T-cell (primary cell): Measurements from ENCODE around the gene ST6GALNAC3. TPM values are rescaled to one million over a fixed set of nuclear protein-coding genes. Genes with fewer than 3 reads are reported as not detected.

Experiments
- ATAC-seq, 4 experiments: fragments of 200-7000 bp in 3 of 4; fragments of 150-1000 bp in 1 of 4; cut with Tn5 transposase; replicated peaks in 1 of 4; 1 replicate in 3 of 4; 2 replicates in 1 of 4; pipeline ENCODE4 v1.10.0; 2021; ENCODE audit warnings: moderate library complexity in 3 of 4, mild to moderate bottlenecking in 2 of 4, moderate number of reproducible peaks in 1 of 4
- CTCF ChIA-PET, 2 donors: fragments of 300-600 bp; sonication (Branson Sonifier 250); formaldehyde crosslinking; loops; one replicate each; lab custom pipeline; 2022; ENCODE audit warnings: antibody characterized with exemption in 2 of 2; lab: Charles Lee
- POLR2A ChIA-PET, 2 donors: fragments of 300-600 bp; sonication (Branson Sonifier 250); formaldehyde crosslinking; loops; one replicate each; lab custom pipeline; 2022; ENCODE audit warnings: antibody characterized with exemption in 2 of 2; lab: Charles Lee
- DNase-seq, 35 experiments: peaks; one replicate each; pipeline versions ENCODE4 v3.0.0 to v3.0.0-alpha.2; 2013 to 2023
- H3K27ac ChIP-seq: one replicate; pipeline ENCODE4 v1.5.1; 2013; ENCODE audit warnings: low read length
- H3K27me3 ChIP-seq, 2 experiments: replicated peaks in 1 of 2; 1 replicate in 1 of 2; 2 replicates in 1 of 2; pipeline versions ENCODE4 v1.6.1 to v1.7.0; 2013; ENCODE audit warnings: low read length in 1 of 2, mixed read lengths in 1 of 2; ENCODE audit not compliant: control insufficient read depth in 2 of 2, insufficient read depth in 2 of 2; ENCODE audit errors: extremely low read depth in 1 of 2
- H3K36me3 ChIP-seq, 2 donors: 1 replicate in 1 of 2; 2 replicates in 1 of 2; pipeline versions ENCODE4 v1.6.1 to v1.7.0; 2013; ENCODE audit warnings: low read length in 1 of 2; ENCODE audit not compliant: control insufficient read depth in 2 of 2, insufficient read depth in 1 of 2; ENCODE audit errors: extremely low read depth in 1 of 2
- H3K4me1 ChIP-seq, 2 experiments: 1 replicate in 1 of 2; 2 replicates in 1 of 2; pipeline versions ENCODE4 v1.6.1 to v1.7.0; 2013; ENCODE audit warnings: low read length in 2 of 2, mixed read lengths in 1 of 2; ENCODE audit not compliant: insufficient read depth in 2 of 2, control insufficient read depth in 1 of 2; ENCODE audit errors: extremely low read depth in 1 of 2
- H3K4me3 ChIP-seq, 2 donors: 1 replicate in 1 of 2; 2 replicates in 1 of 2; pipeline versions ENCODE4 v1.5.1 to v1.7.0; 2013; ENCODE audit warnings: mild to moderate bottlenecking in 2 of 2, low read length in 1 of 2, moderate library complexity in 1 of 2; ENCODE audit not compliant: control insufficient read depth in 1 of 2; ENCODE audit errors: extremely low read depth in 1 of 2
- H3K9me3 ChIP-seq: 2 replicates; pipeline ENCODE4 v1.7.0; 2013
- H3K27ac Mint-ChIP-seq, 2 donors: one replicate each; pipeline ENCODE4 v1.8.0; 2020 to 2021; ENCODE audit warnings: mild to moderate bottlenecking in 2 of 2, mixed read lengths in 2 of 2
- H3K27me3 Mint-ChIP-seq, 2 donors: one replicate each; pipeline ENCODE4 v1.8.0; 2021 to 2022; ENCODE audit warnings: mixed read lengths in 2 of 2
- H3K36me3 Mint-ChIP-seq: one replicate; pipeline ENCODE4 v1.8.0; 2021; ENCODE audit warnings: mixed read lengths
- H3K4me1 Mint-ChIP-seq, 3 donors: one replicate each; pipeline ENCODE4 v1.8.0; 2020 to 2022; ENCODE audit warnings: mixed read lengths in 3 of 3, mild to moderate bottlenecking in 1 of 3
- H3K4me3 Mint-ChIP-seq, 3 donors: one replicate each; pipeline ENCODE4 v1.8.0; 2020 to 2022; ENCODE audit warnings: mild to moderate bottlenecking in 3 of 3, mixed read lengths in 3 of 3, moderate library complexity in 3 of 3
- H3K9me3 Mint-ChIP-seq, 3 donors: one replicate each; pipeline ENCODE4 v1.8.0; 2020 to 2022; ENCODE audit warnings: mixed read lengths in 3 of 3
- WGBS: methylation state at CpG from one replicate; pipeline ENCODE4 v1.1.5; 2013; ENCODE audit warnings: missing lambda C conversion rate; ENCODE audit not compliant: insufficient coverage; 5-methylcytosine and 5-hydroxymethylcytosine counted together
- total RNA-seq, 35 experiments: library from RNA in 6 of 35; stranded (reverse) in 6 of 35; fragments of 120-200 nt in 1 of 35; gene quantifications; one replicate each; pipeline versions ENCODE4 v1.2.1 to v1.2.4 and lab custom pipeline; 2013 to 2026

The ST6GALNAC3 gene
- total RNA-seq, 5 donors from 2014 or later (not counting 1 experiment from before 2014, with no cell fraction given) = 0.33 to 6.6 (median 1.5) TPM

- H3K4me3 ChIP-seq = no peak overlapping the region
- WGBS = 86% methylated on average over 2 of the region's 3 CpGs
- peaks cover 0 to 7% (median 0%) of the 10 kb centered on the region in 3 donors for H3K9me3 Mint-ChIP-seq
- ATAC-seq (no peak), DNase-seq (no peak)
- H3K4me3 Mint-ChIP-seq = no peak overlapping the region
- no peak overlapping the region for H3K27ac Mint-ChIP-seq
- CTCF ChIA-PET = no interaction called here
- no peaks in the 10 kb centered on the region for H3K36me3 Mint-ChIP-seq
- POLR2A ChIA-PET = no interaction called here
- no peaks in the 10 kb centered on the region for H3K9me3 ChIP-seq
- peaks cover 0 to 12% (median 5%) of the 10 kb centered on the region in 3 donors for H3K4me1 Mint-ChIP-seq
- H3K27ac ChIP-seq = no peak overlapping the region
- no peaks in the 10 kb centered on the region for H3K27me3 ChIP-seq
- H3K36me3 ChIP-seq = no peaks in the 10 kb centered on the region
- no peaks in the 10 kb centered on the region for H3K4me1 ChIP-seq
- no peaks in the 10 kb centered on the region for H3K27me3 Mint-ChIP-seq
Observed at GRCh38 chr1:76136894-76137293, 62.3 kb downstream of the ST6GALNAC3 start.

GRCh38 chr1:76137746-76138145 lies 63.2 kb downstream of the ST6GALNAC3 start:
- Mint-ChIP-seq H3K36me3 (no peaks in the 10 kb centered on the region), H3K4me3 (no peak overlapping the region), H3K9me3 (no peaks in the 10 kb centered on the region), H3K4me1 (peaks cover 0 to 12% (median 5%) of the 10 kb centered on the region in 3 donors), H3K27me3 (no peaks in the 10 kb centered on the region), H3K27ac (no peak overlapping the region)
- Histone ChIP-seq H3K27ac (no peak overlapping the region), H3K4me1 (no peaks in the 10 kb centered on the region), H3K4me3 (no peak overlapping the region), H3K36me3 (no peaks in the 10 kb centered on the region), H3K27me3 (no peaks in the 10 kb centered on the region), H3K9me3 (no peaks in the 10 kb centered on the region)
- DNase-seq (no peak), ATAC-seq (no peak)
- ChIA-PET CTCF (no interaction called here), POLR2A (no interaction called here)
- WGBS = no CpG with 5 or more reads among the region's 3 CpGs

GRCh38 chr1:76138217-76138616 lies 63.7 kb downstream of the ST6GALNAC3 start:
- Histone ChIP-seq H3K27me3 (no peaks in the 10 kb centered on the region), H3K4me1 (no peaks in the 10 kb centered on the region), H3K27ac (no peak overlapping the region), H3K9me3 (no peaks in the 10 kb centered on the region), H3K4me3 (no peak overlapping the region), H3K36me3 (no peaks in the 10 kb centered on the region)
- Mint-ChIP-seq H3K36me3 (no peaks in the 10 kb centered on the region), H3K4me3 (no peak overlapping the region), H3K9me3 (no peaks in the 10 kb centered on the region), H3K4me1 (peaks cover 0 to 12% (median 5%) of the 10 kb centered on the region in 3 donors), H3K27ac (no peak overlapping the region), H3K27me3 (no peaks in the 10 kb centered on the region)
- DNase-seq (no peak), ATAC-seq (no peak)
- WGBS = 100% methylated on average over 1 of the region's 1 CpG
- CTCF ChIA-PET = no interaction called here
- POLR2A ChIA-PET = no interaction called here

GRCh38 chr1:76140227-76140626 lies 65.7 kb downstream of the ST6GALNAC3 start:
- ChIA-PET POLR2A (interaction anchor here in 1 of 2 donors (0.7 kb wide), 1 partner anchor 1369 kb away, joined by 6 read pairs; no protein-coding TSS in a partner anchor), CTCF (interaction anchor here (0.6 to 0.7 kb wide), 3 partner anchors 10 to 193 kb away, joined by 4 to 5 read pairs (median 4); no protein-coding TSS in a partner anchor)
- Histone ChIP-seq H3K36me3 (no peaks in the 10 kb centered on the region), H3K27me3 (no peaks in the 10 kb centered on the region), H3K27ac (no peak overlapping the region), H3K9me3 (no peaks in the 10 kb centered on the region), H3K4me1 (no peaks in the 10 kb centered on the region), H3K4me3 (no peak overlapping the region)
- DNase-seq (no peak), ATAC-seq (no peak)
- Mint-ChIP-seq H3K4me1 (peaks cover 0 to 12% (median 5%) of the 10 kb centered on the region in 3 donors), H3K27me3 (no peaks in the 10 kb centered on the region), H3K4me3 (no peak overlapping the region), H3K9me3 (no peaks in the 10 kb centered on the region), H3K36me3 (no peaks in the 10 kb centered on the region), H3K27ac (no peak overlapping the region)
- WGBS = 60% methylated on average over 1 of the region's 1 CpG

GRCh38 chr1:76141929-76142328 lies 67.4 kb downstream of the ST6GALNAC3 start:
- Histone ChIP-seq H3K4me1 (no peaks in the 10 kb centered on the region), H3K9me3 (no peaks in the 10 kb centered on the region), H3K4me3 (no peak overlapping the region), H3K27me3 (no peaks in the 10 kb centered on the region), H3K36me3 (no peaks in the 10 kb centered on the region), H3K27ac (no peak overlapping the region)
- Mint-ChIP-seq H3K36me3 (no peaks in the 10 kb centered on the region), H3K4me3 (no peak overlapping the region), H3K27me3 (no peaks in the 10 kb centered on the region), H3K27ac (no peak overlapping the region), H3K9me3 (no peaks in the 10 kb centered on the region), H3K4me1 (peaks cover 0 to 12% (median 5%) of the 10 kb centered on the region in 3 donors)
- ATAC-seq = no peak
- POLR2A ChIA-PET = no interaction called here
- CTCF ChIA-PET = no interaction called here
- DNase-seq = no peak
- no CpG with 5 or more reads among the region's 2 CpGs for WGBS

GRCh38 chr1:76142771-76143540 lies 68.4 kb downstream of the ST6GALNAC3 start:
- Histone ChIP-seq H3K27me3 (no peaks in the 10 kb centered on the region), H3K9me3 (no peaks in the 10 kb centered on the region), H3K4me3 (no peak overlapping the region), H3K27ac (no peak overlapping the region), H3K4me1 (no peaks in the 10 kb centered on the region), H3K36me3 (no peaks in the 10 kb centered on the region)
- Mint-ChIP-seq H3K9me3 (no peaks in the 10 kb centered on the region), H3K4me3 (no peak overlapping the region), H3K27ac (no peak overlapping the region), H3K4me1 (peaks cover 0 to 12% (median 5%) of the 10 kb centered on the region in 3 donors), H3K27me3 (peaks cover 4% of the 10 kb centered on the region in 2 donors), H3K36me3 (no peaks in the 10 kb centered on the region)
- WGBS = no CpG with 5 or more reads among the region's 5 CpGs
- CTCF ChIA-PET = no interaction called here
- no peak for DNase-seq
- ATAC-seq = no peak
- POLR2A ChIA-PET = no interaction called here
